HFFc6 (cell line): ENCODE measurements around the gene UBA3. TPM values are rescaled to one million over a fixed set of nuclear protein-coding genes. Genes with fewer than 3 reads are reported as not detected.

Experiments
- DNase-seq: peaks from one replicate; pipeline ENCODE4 v3.0.0-alpha.2; 2018
- H3K27ac Mint-ChIP-seq: 2 replicates; pipeline ENCODE4 v1.8.0; 2020; ENCODE audit warnings: mild to moderate bottlenecking, mixed read lengths
- H3K27me3 Mint-ChIP-seq: 2 replicates; pipeline ENCODE4 v1.8.0; 2021; ENCODE audit warnings: mild to moderate bottlenecking, moderate library complexity, mixed read lengths; ENCODE audit not compliant: insufficient read depth
- H3K36me3 Mint-ChIP-seq: 2 replicates; pipeline ENCODE4 v1.8.0; 2021; ENCODE audit warnings: low read depth, mixed read lengths
- H3K4me1 Mint-ChIP-seq: 2 replicates; pipeline ENCODE4 v1.8.0; 2020; ENCODE audit warnings: low read depth, mixed read lengths
- H3K4me3 Mint-ChIP-seq: 2 replicates; pipeline ENCODE4 v1.8.0; 2020; ENCODE audit warnings: mild to moderate bottlenecking, moderate library complexity, mixed read lengths
- H3K9me3 Mint-ChIP-seq: 2 replicates; pipeline ENCODE4 v1.8.0; 2020; ENCODE audit warnings: mild to moderate bottlenecking, mixed read lengths
- CTCF ChIP-seq: fragments of 200-600 bp; sonication (generic); IDR thresholded peaks from 2 replicates; pipeline ENCODE4 v1.5.0; 2021; ENCODE audit warnings: antibody characterized with exemption, mild to moderate bottlenecking
- total RNA-seq, 6 experiments: library from RNA; stranded (reverse); fragmentation: NEBNext Ultra II Directional; extraction: Animal tissue kit (Norgen Biotek cat#: 25700); gene quantifications; 2 replicates in 1 of 6; 3 replicates in 5 of 6; pipeline ENCODE4 v1.2.3, GENCODE V29; 2021

The UBA3 gene
- total RNA-seq, 6 experiments from 2014 or later: 62.1 to 75.4 (median 63.6) TPM

- no peak for DNase-seq
- TF ChIP-seq CTCF: no peak
- peaks cover 30% of the 10 kb centered on the region for H3K36me3 Mint-ChIP-seq
- peaks cover 28% of the 10 kb centered on the region for H3K4me1 Mint-ChIP-seq
- no peaks in the 10 kb centered on the region for H3K9me3 Mint-ChIP-seq
- no peak overlapping the region for H3K4me3 Mint-ChIP-seq
- no peaks in the 10 kb centered on the region for H3K27me3 Mint-ChIP-seq
- no peak overlapping the region for H3K27ac Mint-ChIP-seq
Observed at GRCh38 chr3:69103123-69103522, 23.0 kb upstream of the UBA3 start.

- Mint-ChIP-seq H3K27ac (no peak overlapping the region), H3K27me3 (no peaks in the 10 kb centered on the region), H3K36me3 (peaks cover 35% of the 10 kb centered on the region), H3K9me3 (no peaks in the 10 kb centered on the region), H3K4me1 (peaks cover 32% of the 10 kb centered on the region), H3K4me3 (no peak overlapping the region)
- DNase-seq: no peak
- TF ChIP-seq CTCF: no peak
Observed at GRCh38 chr3:69102384-69102783, 22.2 kb upstream of the UBA3 start.

GRCh38 chr3:69099576-69099975 lies 19.4 kb upstream of the UBA3 start:
- DNase-seq: no peak
- Mint-ChIP-seq H3K4me3 (no peak overlapping the region), H3K27me3 (no peaks in the 10 kb centered on the region), H3K4me1 (peaks cover 29% of the 10 kb centered on the region), H3K36me3 (peaks cover 40% of the 10 kb centered on the region), H3K27ac (no peak overlapping the region), H3K9me3 (no peaks in the 10 kb centered on the region)
- TF ChIP-seq CTCF: no peak

GRCh38 chr3:69097407-69098086 lies 17.4 kb upstream of the UBA3 start:
- no peak overlapping the region for H3K27ac Mint-ChIP-seq

GRCh38 chr3:69096299-69096698 lies 16.1 kb upstream of the UBA3 start:
- TF ChIP-seq CTCF: no peak
- no peak overlapping the region for H3K27ac Mint-ChIP-seq
- H3K27me3 Mint-ChIP-seq: no peaks in the 10 kb centered on the region
- H3K4me3 Mint-ChIP-seq: no peak overlapping the region
- DNase-seq: no peak
- H3K9me3 Mint-ChIP-seq: no peaks in the 10 kb centered on the region
- H3K4me1 Mint-ChIP-seq: peaks cover 52% of the 10 kb centered on the region
- H3K36me3 Mint-ChIP-seq: peaks cover 28% of the 10 kb centered on the region

More at GRCh38 chr3:69097407-69098086, 17.4 kb upstream of the UBA3 start:
- Mint-ChIP-seq H3K27me3 (no peaks in the 10 kb centered on the region), H3K4me1 (peaks cover 40% of the 10 kb centered on the region), H3K4me3 (no peak overlapping the region), H3K9me3 (no peaks in the 10 kb centered on the region), H3K36me3 (peaks cover 24% of the 10 kb centered on the region)
- DNase-seq: no peak
- TF ChIP-seq CTCF: no peak
